Measurements from ENCODE around the gene EDNRA.
"Not testable (repeated sequence)": the region's sequence is repeated elsewhere in the genome, so short reads cannot be mapped to it uniquely, and the experiment has no call there.

The EDNRA gene

GRCh38 chr4:147480891-147481576 is at the start of gene EDNRA:
EDNRA (plus strand) TSS chr4:147481097; CDS start chr4:147485682, 4,585 bp downstream.
- no peak for TF ChIP-seq CTCF (conservative IDR thresholded peaks at IDR 0.05; ENCODE audit: low read depth, low read length)
- DNase-seq (ENCODE audit: low read depth): no peak
- peak within 1 kb of the TSS; percentile 55 for H3K4me3 ChIP-seq (ENCODE audit: low read length)

GRCh38 chr4:147434370-147434769 is 46.5 kb upstream of the EDNRA start:
- DNase-seq (ENCODE audit: low read depth): not testable (repeated sequence)

GRCh38 chr4:147440442-147440841 is 40.5 kb upstream of the EDNRA start:
- no peak overlapping the region for H3K4me3 ChIP-seq (ENCODE audit: low read length)
- DNase-seq (ENCODE audit: low read depth): no peak
- no peak for TF ChIP-seq CTCF (conservative IDR thresholded peaks at IDR 0.05; ENCODE audit: low read depth, low read length)

More at GRCh38 chr4:147434370-147434769, 46.5 kb upstream of the EDNRA start:
- not testable (repeated sequence) for H3K4me3 ChIP-seq (ENCODE audit: low read length)

- peak; percentile 4 for DNase-seq (ENCODE audit: low read depth)
- no peak overlapping the region for H3K4me3 ChIP-seq (ENCODE audit: low read length)
Measured at GRCh38 chr4:147447786-147448185, 33.1 kb upstream of the EDNRA start.

GRCh38 chr4:147453561-147454141 is 27.2 kb upstream of the EDNRA start:
- TF ChIP-seq CTCF (conservative IDR thresholded peaks at IDR 0.05; ENCODE audit: low read depth, low read length): no peak
- no peak for DNase-seq (ENCODE audit: low read depth)
- H3K4me3 ChIP-seq (ENCODE audit: low read length): no peak overlapping the region

More at GRCh38 chr4:147447786-147448185, 33.1 kb upstream of the EDNRA start:
- TF ChIP-seq CTCF (conservative IDR thresholded peaks at IDR 0.05; ENCODE audit: low read depth, low read length): no peak

- DNase-seq (ENCODE audit: low read depth): no peak
- H3K4me3 ChIP-seq (ENCODE audit: low read length): no peak overlapping the region
- TF ChIP-seq CTCF (conservative IDR thresholded peaks at IDR 0.05; ENCODE audit: low read depth, low read length): no peak
Measured at GRCh38 chr4:147456706-147457105, 24.2 kb upstream of the EDNRA start.

- H3K4me3 ChIP-seq (ENCODE audit: low read length): no peak overlapping the region
- no peak for DNase-seq (ENCODE audit: low read depth)
- no peak for TF ChIP-seq CTCF (conservative IDR thresholded peaks at IDR 0.05; ENCODE audit: low read depth, low read length)
Measured at GRCh38 chr4:147461161-147461560, 19.7 kb upstream of the EDNRA start.

Data from retinal pigment epithelial cell (primary cell).